ENCODE measurements around the gene FADS1. TPM values are rescaled to one million over a fixed set of nuclear protein-coding genes. Genes with fewer than 3 reads are reported as not detected.
A peak's percentile ranks its signal among the peaks of the same experiment; 100 is the strongest.

The FADS1 gene
- total RNA-seq, 2 donors from 2014 or later, result 39.0 to 52.9 TPM

GRCh38 chr11:61814247-61814957 is 2.4 kb downstream of the FADS1 start:
- Histone ChIP-seq H3K36me3 (peaks cover 20% of the 10 kb centered on the region), H3K9me3 (no peaks in the 10 kb centered on the region), H3K27me3 (replicated peaks; ENCODE audit: insufficient read depth) (no peaks in the 10 kb centered on the region), H3K4me3 (peak overlapping the region; percentile 92), H3K27ac (peak overlapping the region; percentile 99 to 100), H3K4me1 (ENCODE audit: control insufficient read depth in 1 of 2, low read depth in 2 of 2) (peaks cover 4 to 10% of the 10 kb centered on the region in 2 donors)
- TF ChIP-seq, protein P1, sequence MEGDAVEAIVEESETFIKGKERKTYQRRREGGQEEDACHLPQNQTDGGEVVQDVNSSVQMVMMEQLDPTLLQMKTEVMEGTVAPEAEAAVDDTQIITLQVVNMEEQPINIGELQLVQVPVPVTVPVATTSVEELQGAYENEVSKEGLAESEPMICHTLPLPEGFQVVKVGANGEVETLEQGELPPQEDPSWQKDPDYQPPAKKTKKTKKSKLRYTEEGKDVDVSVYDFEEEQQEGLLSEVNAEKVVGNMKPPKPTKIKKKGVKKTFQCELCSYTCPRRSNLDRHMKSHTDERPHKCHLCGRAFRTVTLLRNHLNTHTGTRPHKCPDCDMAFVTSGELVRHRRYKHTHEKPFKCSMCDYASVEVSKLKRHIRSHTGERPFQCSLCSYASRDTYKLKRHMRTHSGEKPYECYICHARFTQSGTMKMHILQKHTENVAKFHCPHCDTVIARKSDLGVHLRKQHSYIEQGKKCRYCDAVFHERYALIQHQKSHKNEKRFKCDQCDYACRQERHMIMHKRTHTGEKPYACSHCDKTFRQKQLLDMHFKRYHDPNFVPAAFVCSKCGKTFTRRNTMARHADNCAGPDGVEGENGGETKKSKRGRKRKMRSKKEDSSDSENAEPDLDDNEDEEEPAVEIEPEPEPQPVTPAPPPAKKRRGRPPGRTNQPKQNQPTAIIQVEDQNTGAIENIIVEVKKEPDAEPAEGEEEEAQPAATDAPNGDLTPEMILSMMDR (IDR thresholded peaks at IDR 0.05), result no peak
- ATAC-seq (ENCODE audit: insufficient number of reproducible peaks, low FRiP score, low read depth) (peak; percentile 8), DNase-seq (ENCODE audit: low spot score) (no peak)

- peaks cover 30% of the 10 kb centered on the region for H3K36me3 ChIP-seq
- H3K27ac ChIP-seq, result no peak overlapping the region
- no peaks in the 10 kb centered on the region for H3K9me3 ChIP-seq
- H3K4me1 ChIP-seq (ENCODE audit: control insufficient read depth in 1 of 2, low read depth in 2 of 2), result peaks cover 4 to 9% of the 10 kb centered on the region in 2 donors
- DNase-seq (ENCODE audit: low spot score) (no peak), ATAC-seq (ENCODE audit: insufficient number of reproducible peaks, low FRiP score, low read depth) (no peak)
- TF ChIP-seq, protein P1 (IDR thresholded peaks at IDR 0.05), result no peak
- H3K27me3 ChIP-seq (replicated peaks; ENCODE audit: insufficient read depth), result no peaks in the 10 kb centered on the region
- H3K4me3 ChIP-seq, result no peak overlapping the region
Observed at GRCh38 chr11:61812736-61813411, 3.9 kb downstream of the FADS1 start.

GRCh38 chr11:61811831-61812230 is 5.0 kb downstream of the FADS1 start:
- ATAC-seq (ENCODE audit: insufficient number of reproducible peaks, low FRiP score, low read depth) (no peak), DNase-seq (ENCODE audit: low spot score) (no peak)
- H3K27ac ChIP-seq, result no peak overlapping the region
- H3K27me3 ChIP-seq (replicated peaks; ENCODE audit: insufficient read depth), result no peaks in the 10 kb centered on the region
- H3K36me3 ChIP-seq, result peaks cover 39% of the 10 kb centered on the region
- H3K4me1 ChIP-seq (ENCODE audit: control insufficient read depth in 1 of 2, low read depth in 2 of 2), result no peaks in the 10 kb centered on the region
- no peak overlapping the region for H3K4me3 ChIP-seq
- H3K9me3 ChIP-seq, result no peaks in the 10 kb centered on the region
- TF ChIP-seq, protein P1 (IDR thresholded peaks at IDR 0.05), result no peak

DNA sequence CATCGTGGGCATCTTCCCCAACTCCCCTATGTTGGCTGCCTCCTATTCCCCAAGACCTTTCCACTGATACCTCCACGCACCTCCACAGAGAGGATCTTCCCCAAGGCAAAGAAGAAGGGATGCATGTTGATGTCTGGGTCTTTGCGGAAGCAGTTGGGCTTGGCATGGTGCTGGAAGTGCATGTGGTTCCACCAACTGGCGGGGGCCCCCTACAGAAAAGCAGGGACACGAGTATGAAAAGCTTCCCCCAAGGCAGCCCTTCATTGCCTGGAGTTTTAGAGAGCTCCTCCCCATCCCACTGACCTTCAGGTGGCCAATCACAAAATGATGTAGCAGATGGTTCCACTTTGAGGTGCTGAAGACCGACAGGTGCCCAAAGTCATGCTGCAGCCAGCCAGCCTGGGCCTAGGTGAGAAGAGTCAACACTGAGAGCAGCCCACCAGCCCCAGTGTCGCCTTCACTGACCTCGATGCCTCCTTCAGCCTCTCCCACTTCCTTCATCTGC is 6.1 kb downstream of the FADS1 start:
- no peak for DNase-seq (ENCODE audit: low spot score)
- H3K9me3 ChIP-seq, result no peaks in the 10 kb centered on the region
- no peaks in the 10 kb centered on the region for H3K4me1 ChIP-seq (ENCODE audit: control insufficient read depth in 1 of 2, low read depth in 2 of 2)
- H3K36me3 ChIP-seq, result peaks cover 41% of the 10 kb centered on the region
- no peaks in the 10 kb centered on the region for H3K27me3 ChIP-seq (replicated peaks; ENCODE audit: insufficient read depth)
- H3K4me3 ChIP-seq, result no peak overlapping the region
- TF ChIP-seq, protein P1 (IDR thresholded peaks at IDR 0.05), result no peak
- no peak for ATAC-seq (ENCODE audit: insufficient number of reproducible peaks, low FRiP score, low read depth)
- H3K27ac ChIP-seq, result no peak overlapping the region

DNA sequence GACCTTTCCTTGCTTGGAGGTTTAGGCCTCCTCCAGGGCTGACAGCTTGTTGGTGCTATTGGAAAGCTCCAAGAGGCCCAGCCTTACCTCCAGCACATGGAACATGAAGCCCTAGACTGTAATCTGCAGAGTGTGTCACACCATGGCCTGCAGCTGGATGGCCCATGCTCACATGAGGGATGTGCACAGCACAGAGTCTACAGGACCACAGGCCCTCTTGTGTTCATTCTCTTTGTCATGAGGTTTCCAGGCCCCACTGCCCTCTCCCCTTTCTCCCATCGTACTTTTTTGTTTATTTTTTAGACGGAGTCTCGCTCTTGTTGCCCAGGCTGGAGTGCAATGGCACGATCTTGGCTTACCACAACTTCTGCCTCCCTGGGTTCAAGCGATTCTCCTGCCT is 10.0 kb downstream of the FADS1 start:
- ATAC-seq (ENCODE audit: insufficient number of reproducible peaks, low FRiP score, low read depth) (no peak), DNase-seq (ENCODE audit: low spot score) (no peak)
- H3K27me3 ChIP-seq (replicated peaks; ENCODE audit: insufficient read depth), result no peaks in the 10 kb centered on the region
- H3K9me3 ChIP-seq, result no peaks in the 10 kb centered on the region
- no peak overlapping the region for H3K4me3 ChIP-seq
- H3K36me3 ChIP-seq, result peaks cover 66% of the 10 kb centered on the region
- no peaks in the 10 kb centered on the region for H3K4me1 ChIP-seq (ENCODE audit: control insufficient read depth in 1 of 2, low read depth in 2 of 2)
- no peak overlapping the region for H3K27ac ChIP-seq
- TF ChIP-seq, protein P1 (IDR thresholded peaks at IDR 0.05), result no peak

Measured in thoracic aorta (tissue), 2 donors.